Lung (tissue), 12 donors: ENCODE results near the gene ARHGAP31. TPM values are rescaled to one million over a fixed set of nuclear protein-coding genes. Genes with fewer than 3 reads are reported as not detected.

ENCODE experiments used
- ATAC-seq: fragments of 200-7000 bp; cut with Tn5 transposase; one replicate; pipeline ENCODE4 v1.9.1; 2020; ENCODE audit warnings: moderate number of reproducible peaks; ENCODE audit not compliant: insufficient read depth, low FRiP score
- DNase-seq, 3 donors: peaks; one replicate each; pipeline ENCODE4 v3.0.0-alpha.2; 2013 to 2017
- H3K27ac ChIP-seq, 2 donors: one replicate each; pipeline ENCODE4 v1.5.1; 2013; ENCODE audit warnings: mild to moderate bottlenecking in 2 of 2, moderate library complexity in 2 of 2, control low read depth in 1 of 2, inconsistent platforms in 1 of 2, low read depth in 1 of 2, low read length in 1 of 2
- H3K27me3 ChIP-seq, 3 donors: one replicate each; pipeline ENCODE4 v1.5.1; 2013; ENCODE audit warnings: low read length in 2 of 3; ENCODE audit not compliant: control insufficient read depth in 3 of 3, insufficient read depth in 3 of 3
- H3K36me3 ChIP-seq, 4 donors: one replicate each; pipeline ENCODE4 v1.5.1; 2013; ENCODE audit warnings: low read length in 4 of 4, mild to moderate bottlenecking in 1 of 4, moderate library complexity in 1 of 4; ENCODE audit not compliant: control insufficient read depth in 4 of 4, insufficient read depth in 4 of 4
- H3K4me1 ChIP-seq, 5 donors: one replicate each; pipeline ENCODE4 v1.5.1; 2013; ENCODE audit warnings: low read length in 5 of 5, mild to moderate bottlenecking in 2 of 5, moderate library complexity in 1 of 5; ENCODE audit not compliant: control insufficient read depth in 5 of 5, insufficient read depth in 5 of 5
- H3K4me3 ChIP-seq: one replicate; pipeline ENCODE4 v1.5.1; 2013; ENCODE audit warnings: mild to moderate bottlenecking, control low read depth, moderate library complexity
- H3K9ac ChIP-seq, 2 donors: one replicate each; pipeline ENCODE4 v1.5.1; 2013; ENCODE audit warnings: low read length in 2 of 2, control low read depth in 1 of 2; ENCODE audit not compliant: insufficient read depth in 1 of 2
- H3K9me3 ChIP-seq, 4 donors: one replicate each; pipeline ENCODE4 v1.5.1; 2013; ENCODE audit warnings: low read length in 3 of 4, mild to moderate bottlenecking in 1 of 4, moderate library complexity in 1 of 4; ENCODE audit not compliant: control insufficient read depth in 4 of 4, insufficient read depth in 3 of 4
- whole genome bisulfite sequencing, 2 donors: extraction: QIAGEN DNeasy Blood & Tissue Kit; methylation state at CpG; one replicate each; pipeline ENCODE4 v1.1.7; 2013; 5-methylcytosine and 5-hydroxymethylcytosine counted together
- polyA plus RNA-seq, 2 donors: library from polyadenylated mRNA; stranded (reverse); fragments of 200-250 nt; gene quantifications; one replicate each; pipeline ENCODE4 v1.2.1, GENCODE V29; 2013
- total RNA-seq, 2 donors: library from RNA; depleted of rRNA in 1 of 2; stranded (reverse); fragments of >200 nt in 1 of 2; gene quantifications; one replicate each; pipeline ENCODE4 v1.2.1, GENCODE V29; 2014 to 2021
- TF ChIP-seq, protein P1 (sequence below): IDR thresholded peaks from 2 replicates; pipeline ENCODE4 v1.5.1; 2012; ENCODE audit warnings: mild to moderate bottlenecking; ENCODE audit errors: control extremely low read depth, extremely low read depth
- donor health status: control.
- donor health status: control.
- donor health status: Bipolar disorder and iron deficiency.
- donor health status: healthy.
- donor health status: DM: yes; HTN: yes; CAD: no.

Gene ARHGAP31
- total and polyA plus RNA-seq, 4 donors, result 11.6 to 58.5 (median 31.7) TPM

GRCh38 chr3:119437691-119438258, 143.6 kb downstream of the ARHGAP31 start:
- H3K4me1 ChIP-seq, result no peaks in the 10 kb centered on the region
- no peak overlapping the region for H3K4me3 ChIP-seq
- 83 to 91% methylated on average over 6 of the region's 6 CpGs for WGBS, 2 donors
- ATAC-seq (no peak), DNase-seq (no peak)
- H3K9ac ChIP-seq, result no peak overlapping the region
- TF ChIP-seq, protein P1, sequence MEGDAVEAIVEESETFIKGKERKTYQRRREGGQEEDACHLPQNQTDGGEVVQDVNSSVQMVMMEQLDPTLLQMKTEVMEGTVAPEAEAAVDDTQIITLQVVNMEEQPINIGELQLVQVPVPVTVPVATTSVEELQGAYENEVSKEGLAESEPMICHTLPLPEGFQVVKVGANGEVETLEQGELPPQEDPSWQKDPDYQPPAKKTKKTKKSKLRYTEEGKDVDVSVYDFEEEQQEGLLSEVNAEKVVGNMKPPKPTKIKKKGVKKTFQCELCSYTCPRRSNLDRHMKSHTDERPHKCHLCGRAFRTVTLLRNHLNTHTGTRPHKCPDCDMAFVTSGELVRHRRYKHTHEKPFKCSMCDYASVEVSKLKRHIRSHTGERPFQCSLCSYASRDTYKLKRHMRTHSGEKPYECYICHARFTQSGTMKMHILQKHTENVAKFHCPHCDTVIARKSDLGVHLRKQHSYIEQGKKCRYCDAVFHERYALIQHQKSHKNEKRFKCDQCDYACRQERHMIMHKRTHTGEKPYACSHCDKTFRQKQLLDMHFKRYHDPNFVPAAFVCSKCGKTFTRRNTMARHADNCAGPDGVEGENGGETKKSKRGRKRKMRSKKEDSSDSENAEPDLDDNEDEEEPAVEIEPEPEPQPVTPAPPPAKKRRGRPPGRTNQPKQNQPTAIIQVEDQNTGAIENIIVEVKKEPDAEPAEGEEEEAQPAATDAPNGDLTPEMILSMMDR, result no peak
- peaks cover 0 to 4% (median 0%) of the 10 kb centered on the region in 4 donors for H3K9me3 ChIP-seq
- H3K36me3 ChIP-seq, result peaks cover 25 to 65% (median 47%) of the 10 kb centered on the region in 4 donors
- no peaks in the 10 kb centered on the region for H3K27me3 ChIP-seq
- H3K27ac ChIP-seq, result no peak overlapping the region

DNA sequence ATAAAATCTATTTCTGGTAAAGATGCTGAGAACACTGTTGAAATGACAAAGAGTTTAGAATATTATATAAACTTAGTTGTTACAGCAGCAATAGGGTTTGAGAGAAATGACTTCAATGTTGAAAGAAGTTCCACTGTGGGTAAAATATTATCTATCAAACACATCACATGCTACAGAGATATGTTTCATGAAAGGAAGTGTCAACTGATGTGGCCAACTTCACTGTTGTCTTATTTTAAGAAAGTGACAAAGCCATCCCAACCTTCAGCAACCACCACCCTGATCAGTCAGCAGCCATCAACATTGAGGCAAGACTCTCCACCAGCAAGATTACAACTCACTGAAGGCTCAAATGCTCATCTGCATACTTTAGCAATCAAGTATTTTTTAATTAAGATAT, 149.0 kb downstream of the ARHGAP31 start:
- peaks cover 0 to 4% (median 0%) of the 10 kb centered on the region in 4 donors for H3K9me3 ChIP-seq
- ATAC-seq (no peak), DNase-seq (no peak)
- H3K4me3 ChIP-seq, result no peak overlapping the region
- H3K27me3 ChIP-seq, result no peaks in the 10 kb centered on the region
- TF ChIP-seq, protein P1, result no peak
- no peaks in the 10 kb centered on the region for H3K4me1 ChIP-seq
- H3K9ac ChIP-seq, result no peak overlapping the region
- no peak overlapping the region for H3K27ac ChIP-seq
- H3K36me3 ChIP-seq, result peaks cover 15 to 48% (median 41%) of the 10 kb centered on the region in 4 donors

DNA sequence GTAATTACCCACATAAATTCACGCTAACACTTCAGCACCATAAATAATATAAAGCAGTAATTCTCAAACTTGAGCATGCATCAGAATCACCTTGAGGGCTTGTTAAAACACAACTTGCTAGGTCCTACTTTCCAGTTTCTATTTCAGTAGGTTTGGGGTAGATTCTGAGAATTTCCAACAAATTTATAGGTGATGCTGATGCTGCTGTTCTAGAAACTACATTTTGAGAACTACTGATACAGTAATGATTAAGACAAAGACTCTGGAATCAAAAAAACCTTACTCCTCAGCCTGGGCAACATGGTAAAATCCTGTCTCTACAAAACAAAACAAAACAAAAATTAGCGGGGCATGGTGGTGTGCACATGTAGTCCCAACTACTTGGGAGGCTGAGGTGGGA, 150.4 kb downstream of the ARHGAP31 start:
- H3K36me3 ChIP-seq, result peaks cover 19 to 56% (median 41%) of the 10 kb centered on the region in 4 donors
- no peaks in the 10 kb centered on the region for H3K27me3 ChIP-seq
- 93 to 100% methylated on average over 2 of the region's 2 CpGs for WGBS, 2 donors
- H3K4me3 ChIP-seq, result no peak overlapping the region
- TF ChIP-seq, protein P1, result no peak
- H3K27ac ChIP-seq, result no peak overlapping the region
- H3K9me3 ChIP-seq, result peaks cover 0 to 4% (median 0%) of the 10 kb centered on the region in 4 donors
- H3K4me1 ChIP-seq, result no peaks in the 10 kb centered on the region
- H3K9ac ChIP-seq, result no peak overlapping the region
- DNase-seq (no peak), ATAC-seq (no peak)

GRCh38 chr3:119453822-119454221, 159.6 kb downstream of the ARHGAP31 start:
- H3K27ac ChIP-seq, result no peak overlapping the region
- WGBS, 2 donors, result 85 to 89% methylated on average over 1 of the region's 1 CpG
- no peaks in the 10 kb centered on the region for H3K9me3 ChIP-seq
- no peak overlapping the region for H3K9ac ChIP-seq
- H3K27me3 ChIP-seq, result no peaks in the 10 kb centered on the region
- TF ChIP-seq, protein P1, result no peak
- H3K4me1 ChIP-seq, result peaks cover 0 to 4% (median 0%) of the 10 kb centered on the region in 5 donors
- peaks cover 13 to 48% (median 44%) of the 10 kb centered on the region in 4 donors for H3K36me3 ChIP-seq
- DNase-seq (no peak), ATAC-seq (no peak)
- no peak overlapping the region for H3K4me3 ChIP-seq
